GM18873 (cell line): ENCODE results near the gene NDUFB3.
"Not testable (repeated sequence)": the region's sequence is repeated elsewhere in the genome, so short reads cannot be mapped to it uniquely, and the experiment has no call there.

Experiments used
- ATAC-seq: cut with Tn5 transposase; IDR thresholded peaks from one replicate; pipeline ENCODE4 v1.9.1; 2021; ENCODE audit warnings: mild to moderate bottlenecking, moderate library complexity, moderate number of reproducible peaks; ENCODE audit not compliant: unreplicated experiment, low FRiP score

Gene NDUFB3

GRCh38 chr2:201084863-201085262 is 13.1 kb downstream of the NDUFB3 start:
- ATAC-seq: no peak

- ATAC-seq: no peak
These were observed 18.8 kb downstream of the NDUFB3 start for GRCh38 chr2:201090574-201090973.

DNA sequence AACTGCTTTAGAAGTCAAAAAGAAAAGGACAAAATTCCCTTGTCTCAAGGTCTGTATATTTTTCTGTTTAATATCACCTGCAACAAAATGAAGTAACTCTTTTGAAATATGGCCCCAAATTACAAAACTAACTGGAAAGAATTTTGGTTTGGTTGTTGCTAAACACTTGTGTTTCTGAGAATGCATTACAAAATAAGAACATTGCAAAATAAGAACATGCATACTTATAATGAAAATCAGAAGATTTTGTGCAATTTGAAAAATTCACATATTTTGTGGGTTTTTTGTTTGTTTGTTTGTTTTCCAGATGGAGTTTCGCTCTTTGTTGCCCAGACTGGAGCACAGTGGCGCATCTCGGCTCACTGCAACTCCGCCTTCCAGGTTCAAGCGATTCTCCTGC is 21.8 kb downstream of the NDUFB3 start:
- no peak for ATAC-seq

DNA sequence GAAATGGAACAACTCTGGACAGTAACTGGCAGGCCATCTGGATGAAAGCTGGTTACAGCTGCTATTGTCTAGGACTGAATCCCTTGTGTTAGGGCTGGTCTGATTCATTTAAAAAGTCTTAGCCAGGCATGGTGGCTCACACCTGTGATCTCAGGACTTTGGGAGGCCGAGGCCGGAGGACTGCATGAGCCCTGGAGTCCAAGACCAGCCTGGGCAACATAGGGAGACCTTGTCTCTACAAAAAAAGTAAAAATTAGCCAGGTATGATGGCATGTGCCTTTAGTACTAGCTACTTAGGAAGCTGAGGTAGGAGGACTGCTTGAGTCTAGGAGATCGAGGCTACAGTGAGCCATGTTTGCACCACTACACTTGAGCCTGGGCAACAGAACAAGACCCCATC is 28.7 kb downstream of the NDUFB3 start:
- no peak for ATAC-seq

DNA sequence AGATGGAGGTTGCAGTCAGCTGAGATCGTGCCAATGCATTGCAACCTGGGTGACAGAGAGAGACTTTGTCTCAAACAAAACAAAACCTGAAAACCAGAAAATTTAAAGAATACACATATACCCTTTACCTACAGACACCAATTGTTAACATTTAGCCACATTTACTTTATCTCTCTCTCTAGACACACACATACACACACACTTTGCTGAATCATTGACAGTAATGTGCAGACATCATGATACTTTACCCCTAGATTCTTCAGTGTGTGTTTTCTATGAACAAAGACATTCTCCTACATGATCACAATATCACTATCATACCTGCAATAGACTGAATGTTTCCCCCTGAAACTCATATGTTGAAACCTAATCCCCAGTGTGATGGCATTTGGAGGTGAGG is 34.0 kb downstream of the NDUFB3 start:
- no peak for ATAC-seq

- no peak for ATAC-seq
These were observed 35.8 kb downstream of the NDUFB3 start for GRCh38 chr2:201107624-201108023.

DNA sequence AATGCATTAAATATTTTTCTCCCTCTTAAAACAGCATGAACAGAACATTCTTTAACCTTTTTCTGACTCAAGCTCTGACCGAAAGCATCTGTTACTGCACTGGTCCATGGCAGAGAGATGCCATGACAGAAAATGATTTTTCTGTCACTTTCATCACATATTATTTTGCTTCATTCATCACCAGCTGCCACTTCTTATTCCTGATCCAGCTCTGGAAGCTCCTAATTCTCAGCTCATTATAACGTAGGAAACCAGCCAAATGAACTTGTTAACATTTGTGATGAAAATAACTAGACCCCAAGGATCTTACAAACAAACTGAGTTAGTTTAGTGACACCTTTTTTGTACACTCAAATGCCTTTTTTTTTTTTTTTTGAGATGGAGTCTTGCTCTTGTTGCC is 36.5 kb downstream of the NDUFB3 start:
- ATAC-seq: no peak

DNA sequence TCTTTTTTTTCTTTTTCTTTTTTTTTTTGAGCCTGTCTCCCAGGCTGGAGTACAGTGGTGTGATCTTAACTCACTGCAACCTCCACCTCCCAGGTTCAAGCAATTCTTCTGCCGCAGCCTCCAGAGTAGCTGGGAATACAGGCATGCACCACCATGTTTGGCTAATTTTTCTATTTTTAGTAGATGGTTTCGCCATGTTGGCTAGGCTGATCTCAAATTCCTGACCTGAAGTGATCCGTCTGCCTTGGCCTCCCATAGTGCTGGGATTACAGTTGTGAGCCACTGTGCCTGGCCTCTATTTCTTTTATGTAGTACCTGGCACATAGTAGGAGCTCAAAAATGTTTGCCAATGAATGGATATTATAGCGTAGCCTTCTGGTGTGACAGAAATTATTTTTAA is 37.4 kb downstream of the NDUFB3 start:
- no peak for ATAC-seq

DNA sequence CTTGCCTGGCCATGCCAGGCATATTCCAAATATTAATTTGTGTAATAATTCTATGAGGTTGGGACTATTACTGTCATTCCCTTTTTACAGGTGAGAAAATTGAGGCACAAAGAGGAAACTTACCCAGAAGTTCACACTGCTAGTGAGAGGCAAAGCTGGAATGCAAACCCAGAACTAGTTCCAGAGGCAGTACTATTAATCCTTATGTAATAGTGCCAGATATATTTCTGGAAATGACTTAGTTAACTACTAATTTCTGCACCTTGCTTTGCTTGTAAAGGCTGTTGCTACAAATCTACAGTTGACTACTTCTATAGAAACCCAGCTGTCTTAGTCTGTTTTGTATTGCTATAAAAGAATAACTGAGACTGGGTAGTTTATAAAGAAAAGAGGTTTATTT is 38.8 kb downstream of the NDUFB3 start:
- no peak for ATAC-seq

GRCh38 chr2:201111096-201111495 is 39.3 kb downstream of the NDUFB3 start:
- no peak for ATAC-seq

- no peak for ATAC-seq
These were observed 42.5 kb downstream of the NDUFB3 start for GRCh38 chr2:201114350-201114749.

DNA sequence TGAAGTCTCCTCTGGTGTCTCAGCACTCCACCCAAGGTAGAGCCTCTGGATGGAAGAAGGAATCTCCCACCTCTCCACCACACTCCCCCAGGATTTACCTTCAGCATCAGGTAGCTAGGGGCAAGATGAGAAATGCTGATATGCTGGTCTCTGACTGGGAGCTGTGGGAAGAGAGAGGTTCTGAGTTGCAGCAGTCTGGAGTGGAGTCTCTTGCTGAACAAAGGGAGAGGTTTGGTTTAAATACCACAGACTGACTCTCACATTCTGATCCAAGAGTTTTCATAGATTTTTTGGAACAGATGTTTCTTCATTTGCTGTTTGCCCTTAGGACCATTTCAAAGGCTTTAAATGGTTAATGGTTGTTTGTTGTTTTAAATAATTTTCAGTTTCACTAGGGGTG is 43.0 kb downstream of the NDUFB3 start:
- ATAC-seq: no peak

DNA sequence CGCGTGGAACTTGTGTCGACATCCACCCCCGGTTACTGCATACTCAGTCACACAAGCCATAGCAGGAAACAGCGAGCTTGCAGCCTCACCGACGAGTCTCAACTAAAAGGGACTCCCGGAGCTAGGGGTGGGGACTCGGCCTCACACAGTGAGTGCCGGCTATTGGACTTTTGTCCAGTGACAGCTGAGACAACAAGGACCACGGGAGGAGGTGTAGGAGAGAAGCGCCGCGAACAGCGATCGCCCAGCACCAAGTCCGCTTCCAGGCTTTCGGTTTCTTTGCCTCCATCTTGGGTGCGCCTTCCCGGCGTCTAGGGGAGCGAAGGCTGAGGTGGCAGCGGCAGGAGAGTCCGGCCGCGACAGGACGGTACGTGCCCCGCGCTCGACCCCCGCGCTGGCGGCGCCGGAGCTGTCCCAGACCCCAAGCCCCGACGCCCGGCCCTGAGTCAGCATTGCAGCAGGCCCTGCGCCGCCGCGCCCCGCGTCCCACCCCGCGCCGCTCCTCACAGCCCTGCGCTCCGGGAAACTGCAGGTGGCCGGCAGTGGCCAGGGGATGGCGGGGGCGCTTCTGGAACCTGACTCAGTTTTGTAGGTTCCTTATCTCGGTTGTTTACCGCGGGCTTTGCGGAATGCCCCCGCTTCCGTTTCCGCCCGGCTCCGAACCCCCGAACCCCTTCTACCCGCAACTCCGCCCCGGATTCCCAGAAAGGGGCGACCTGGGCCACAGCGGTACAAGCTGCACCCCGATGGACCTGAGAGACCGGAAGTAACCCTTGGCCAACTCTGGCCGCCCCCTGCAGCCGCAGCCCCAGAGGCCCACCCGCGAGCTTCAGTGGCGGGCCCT is 44.5 kb downstream of the NDUFB3 start, which contains the start of gene CFLAR:
TSS of gene CFLAR (plus strand) at position 50 of the 844 bp plus-strand sequence. CDS start 13,702 bp downstream, outside the sequence.
- ATAC-seq: peak; percentile 29

DNA sequence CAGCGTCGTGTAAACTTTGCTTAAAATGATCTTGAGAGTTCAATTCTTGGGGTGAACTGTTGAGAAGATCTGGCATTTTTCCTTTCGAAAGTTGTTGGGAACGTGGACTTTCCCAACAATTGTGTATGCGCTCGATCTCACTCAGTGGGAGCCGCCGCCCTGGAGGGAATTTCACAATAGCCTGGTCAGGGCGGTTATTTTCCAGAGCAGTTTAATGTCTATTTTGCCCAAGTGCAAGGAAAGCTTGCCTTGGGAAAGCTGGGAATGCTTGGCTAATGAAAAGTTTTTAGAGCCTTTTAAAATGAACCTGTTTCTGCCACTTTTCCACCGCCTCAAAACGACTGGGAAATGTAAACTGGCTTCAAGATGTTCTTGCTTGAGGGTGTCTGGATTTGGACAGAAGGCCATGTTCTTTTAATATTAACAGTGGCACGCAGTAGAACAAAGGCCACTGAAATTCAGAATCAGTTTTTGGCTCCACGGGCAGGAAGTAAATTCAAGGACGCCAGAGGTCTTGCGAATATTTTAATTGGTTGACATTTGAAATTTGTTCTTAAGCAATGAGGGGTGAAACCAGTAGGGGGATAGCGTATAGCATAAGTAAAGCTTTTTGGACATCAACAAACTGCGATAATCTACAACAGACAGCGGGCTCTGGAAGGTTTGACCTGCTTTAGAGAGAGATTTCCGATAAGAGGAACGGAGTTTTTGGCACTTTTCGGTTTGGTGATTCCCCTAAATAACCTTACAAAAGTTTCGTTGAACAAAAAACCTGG is 45.3 kb downstream of the NDUFB3 start:
- peak; percentile 23 for ATAC-seq

GRCh38 chr2:201117735-201118094 is 45.9 kb downstream of the NDUFB3 start:
- ATAC-seq: not testable (repeated sequence)

DNA sequence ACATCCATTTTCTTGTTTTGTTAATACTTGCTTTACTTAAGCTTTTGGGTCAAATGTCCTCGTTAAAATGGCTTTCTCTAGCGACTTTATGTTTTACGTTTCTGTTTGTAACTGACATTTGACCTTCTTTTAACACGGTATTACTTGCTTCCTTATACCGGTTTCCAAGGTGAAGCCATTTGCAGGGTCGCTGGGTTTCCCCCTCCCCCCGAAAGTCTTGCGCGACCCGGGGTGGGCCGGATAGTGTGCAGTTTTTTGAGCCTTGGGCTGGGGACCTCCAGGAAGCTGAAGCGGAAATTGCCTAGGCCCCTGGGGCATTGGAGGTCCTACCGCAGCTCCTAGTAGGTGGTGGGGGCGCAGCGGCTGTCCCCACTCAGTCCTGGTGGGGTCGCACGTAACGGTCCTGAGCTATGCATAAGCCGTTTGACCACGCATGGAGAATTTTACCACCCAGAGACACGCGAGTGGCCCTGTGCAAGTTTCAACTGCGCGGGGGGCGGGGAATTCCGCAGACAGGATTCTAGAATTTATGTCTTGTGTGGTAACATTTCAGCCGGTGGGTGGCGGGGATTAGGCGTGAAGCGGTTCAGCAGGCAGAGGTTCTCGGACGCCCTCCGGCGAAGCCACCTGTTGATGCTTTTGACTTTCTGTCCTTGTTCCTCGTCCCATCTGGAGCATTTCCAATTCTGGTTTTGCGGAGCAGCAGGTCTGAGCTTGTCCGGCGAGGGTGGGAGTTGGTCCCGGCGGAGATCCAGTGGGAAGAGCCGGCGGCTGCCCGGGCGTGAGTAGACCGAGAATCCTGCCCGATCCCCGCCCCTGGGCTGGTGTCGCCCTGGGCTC is 46.5 kb downstream of the NDUFB3 start:
- peak; percentile 43 for ATAC-seq

DNA sequence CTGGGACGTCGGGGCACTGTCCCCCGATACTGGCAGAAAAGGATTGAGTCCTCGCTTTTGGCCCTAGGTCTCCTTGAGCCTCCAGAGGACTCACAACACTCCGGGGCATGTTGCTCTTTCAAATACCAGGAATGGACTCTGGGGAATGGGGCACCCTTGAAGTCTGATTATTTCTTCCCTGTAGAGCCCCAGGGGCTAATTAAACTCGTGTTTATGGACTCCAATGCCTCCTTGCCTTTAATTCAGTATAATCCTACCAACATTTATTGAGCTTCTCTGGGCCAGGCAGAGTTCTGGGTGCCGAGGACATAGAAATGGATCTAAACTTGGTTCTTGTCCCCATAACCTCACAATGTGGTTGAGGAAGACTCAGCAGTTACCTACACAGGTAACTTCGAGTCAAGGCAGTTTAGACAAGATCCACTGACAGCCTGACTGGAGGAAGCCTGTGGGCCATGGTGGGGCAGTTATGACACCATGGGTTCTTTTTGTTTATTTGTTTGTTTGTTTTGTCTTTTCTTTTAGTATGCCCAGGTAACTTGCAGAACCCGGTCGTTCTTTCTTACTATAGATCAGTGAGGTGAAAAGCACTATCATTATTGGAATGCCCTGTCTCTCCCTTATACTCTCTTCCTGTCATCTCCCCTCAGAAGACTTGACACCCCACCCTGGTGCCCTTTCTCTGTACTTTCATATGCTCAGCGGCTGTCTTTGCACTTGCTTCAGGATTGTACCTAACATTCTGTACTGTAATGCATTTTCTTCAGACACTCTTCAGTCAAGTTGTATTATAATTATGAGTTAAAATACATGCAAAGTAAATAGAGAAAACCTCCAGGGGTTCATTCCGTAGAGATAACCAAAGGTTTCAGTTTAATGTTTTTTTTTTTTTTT is 47.4 kb downstream of the NDUFB3 start:
- ATAC-seq: no peak

GRCh38 chr2:201122276-201122675 is 50.5 kb downstream of the NDUFB3 start:
- ATAC-seq: no peak

DNA sequence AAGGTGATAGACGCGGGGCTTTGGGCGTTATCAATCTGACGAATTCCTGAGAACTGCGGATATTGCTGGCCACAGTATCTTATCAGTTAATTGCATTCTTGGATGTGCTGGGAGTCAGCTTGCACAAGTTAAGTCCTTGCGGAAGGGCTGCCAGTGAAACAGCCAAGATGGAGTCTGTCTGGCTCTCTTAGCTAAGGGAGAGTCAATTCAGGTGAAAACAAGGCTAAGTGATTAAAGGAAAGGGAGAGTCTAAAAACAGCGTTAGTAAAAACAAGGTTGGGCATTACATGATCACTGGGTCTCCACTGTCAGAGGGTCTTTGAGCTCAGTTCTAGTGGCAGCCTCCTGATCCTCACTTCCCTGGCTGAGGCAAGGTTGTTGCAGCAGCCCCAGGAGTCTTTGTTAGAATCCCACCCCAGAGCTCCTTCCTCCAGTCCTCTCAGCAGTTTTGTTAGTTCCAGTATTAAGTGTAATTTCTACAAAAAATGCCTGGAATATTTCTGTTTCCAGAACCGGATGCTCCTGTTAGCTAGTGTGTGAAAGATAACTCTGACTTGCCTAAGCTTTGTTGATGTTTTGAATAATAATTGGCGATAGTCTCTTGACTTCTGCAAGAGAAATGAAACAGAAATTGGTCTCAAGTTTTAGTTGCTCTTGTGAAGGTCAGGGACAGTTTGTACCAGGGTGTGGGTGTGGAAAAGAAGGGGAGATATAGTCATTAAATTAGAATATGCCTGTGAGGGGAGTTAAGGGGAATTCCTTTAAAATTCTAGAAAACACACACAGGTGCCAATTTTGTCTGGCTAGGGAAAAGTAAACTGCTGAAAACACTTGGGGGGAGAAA is 54.7 kb downstream of the NDUFB3 start:
- no peak for ATAC-seq
